Lower lobe of right lung (tissue), 2 donors: ENCODE measurements around the gene DRAP1. TPM values are rescaled to one million over a fixed set of nuclear protein-coding genes. Genes with fewer than 3 reads are reported as not detected.

ENCODE experiments used
- ATAC-seq, 2 donors: fragments of 200-7000 bp; cut with Tn5 transposase; one replicate each; pipeline ENCODE4 v1.9.1; 2020 to 2022; ENCODE audit warnings: mild to moderate bottlenecking in 2 of 2, moderate library complexity in 2 of 2
- DNase-seq: peaks from one replicate; pipeline ENCODE4 v3.0.0-alpha.2; 2020
- H3K27ac ChIP-seq: fragments of 200-600 bp; one replicate; pipeline ENCODE4 v1.8.0; 2022
- H3K27me3 ChIP-seq: fragments of 200-600 bp; one replicate; pipeline ENCODE4 v1.8.0; 2022; ENCODE audit warnings: low read depth
- H3K36me3 ChIP-seq: fragments of 200-600 bp; one replicate; pipeline ENCODE4 v1.8.0; 2022; ENCODE audit warnings: mild to moderate bottlenecking
- H3K4me1 ChIP-seq: fragments of 200-600 bp; one replicate; pipeline ENCODE4 v1.8.0; 2022
- H3K4me3 ChIP-seq: fragments of 200-600 bp; one replicate; pipeline ENCODE4 v1.8.0; 2022; ENCODE audit warnings: mild to moderate bottlenecking
- H3K9me3 ChIP-seq: fragments of 200-600 bp; one replicate; pipeline ENCODE4 v1.8.0; 2022
- intact Hi-C: fragments of 100-400 bp; cut with DNase I; formaldehyde crosslinking; loops from one replicate; pipeline ENCODE4 v1.11.0; 2022
- total RNA-seq: library from RNA; stranded (reverse); fragmentation: NEBNext Ultra II Directional; extraction: Animal tissue kit (Norgen Biotek cat#: 25700); gene quantifications from one replicate; pipeline ENCODE4 v1.2.1, GENCODE V29; 2021
- TF ChIP-seq, protein P1 (sequence below): fragments of 200-600 bp; IDR thresholded peaks from one replicate; pipeline ENCODE4 v1.8.0; 2022; ENCODE audit warnings: antibody characterized with exemption, mild to moderate bottlenecking
- donor health status: DM: no; HTN: yes; CAD: no; lungs with severe emphysema.

The DRAP1 gene
- total RNA-seq, 1 donor from 2014 or later, result 63.3 TPM

DNA sequence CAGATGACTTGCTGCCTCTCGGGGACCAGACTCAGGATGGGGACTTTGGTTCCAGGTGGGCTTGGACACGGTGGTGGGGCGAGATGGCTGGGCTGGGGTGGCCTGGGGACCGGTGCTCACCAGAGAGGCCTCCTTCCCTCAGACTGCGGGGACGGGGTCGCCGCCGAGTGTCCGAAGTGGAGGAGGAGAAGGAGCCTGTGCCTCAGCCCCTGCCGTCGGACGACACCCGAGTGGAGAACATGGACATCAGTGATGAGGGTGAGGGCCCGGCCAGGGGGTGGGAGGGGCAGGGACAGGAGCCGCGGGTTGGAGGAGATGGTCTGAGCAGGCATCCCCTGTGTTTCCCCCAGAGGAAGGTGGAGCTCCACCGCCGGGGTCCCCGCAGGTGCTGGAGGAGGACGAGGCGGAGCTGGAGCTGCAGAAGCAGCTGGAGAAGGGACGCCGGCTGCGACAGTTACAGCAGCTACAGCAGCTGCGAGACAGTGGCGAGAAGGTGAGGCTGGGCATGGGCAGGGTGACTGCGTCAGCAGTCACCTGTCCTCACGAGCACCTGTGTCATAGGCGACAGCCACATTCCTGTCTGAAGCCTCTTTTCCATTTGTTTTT is 48.2 kb downstream of the DRAP1 start:
- H3K9me3 ChIP-seq, result no peaks in the 10 kb centered on the region
- no peaks in the 10 kb centered on the region for H3K27me3 ChIP-seq
- H3K36me3 ChIP-seq, result peaks cover 81% of the 10 kb centered on the region
- H3K4me1 ChIP-seq, result peaks cover 45% of the 10 kb centered on the region
- ATAC-seq, result no peak
- H3K27ac ChIP-seq, result no peak overlapping the region
- TF ChIP-seq, protein P1, sequence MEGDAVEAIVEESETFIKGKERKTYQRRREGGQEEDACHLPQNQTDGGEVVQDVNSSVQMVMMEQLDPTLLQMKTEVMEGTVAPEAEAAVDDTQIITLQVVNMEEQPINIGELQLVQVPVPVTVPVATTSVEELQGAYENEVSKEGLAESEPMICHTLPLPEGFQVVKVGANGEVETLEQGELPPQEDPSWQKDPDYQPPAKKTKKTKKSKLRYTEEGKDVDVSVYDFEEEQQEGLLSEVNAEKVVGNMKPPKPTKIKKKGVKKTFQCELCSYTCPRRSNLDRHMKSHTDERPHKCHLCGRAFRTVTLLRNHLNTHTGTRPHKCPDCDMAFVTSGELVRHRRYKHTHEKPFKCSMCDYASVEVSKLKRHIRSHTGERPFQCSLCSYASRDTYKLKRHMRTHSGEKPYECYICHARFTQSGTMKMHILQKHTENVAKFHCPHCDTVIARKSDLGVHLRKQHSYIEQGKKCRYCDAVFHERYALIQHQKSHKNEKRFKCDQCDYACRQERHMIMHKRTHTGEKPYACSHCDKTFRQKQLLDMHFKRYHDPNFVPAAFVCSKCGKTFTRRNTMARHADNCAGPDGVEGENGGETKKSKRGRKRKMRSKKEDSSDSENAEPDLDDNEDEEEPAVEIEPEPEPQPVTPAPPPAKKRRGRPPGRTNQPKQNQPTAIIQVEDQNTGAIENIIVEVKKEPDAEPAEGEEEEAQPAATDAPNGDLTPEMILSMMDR, result no peak
- intact Hi-C loops, result no loop called here
- no peak overlapping the region for H3K4me3 ChIP-seq
- no peak for DNase-seq

DNA sequence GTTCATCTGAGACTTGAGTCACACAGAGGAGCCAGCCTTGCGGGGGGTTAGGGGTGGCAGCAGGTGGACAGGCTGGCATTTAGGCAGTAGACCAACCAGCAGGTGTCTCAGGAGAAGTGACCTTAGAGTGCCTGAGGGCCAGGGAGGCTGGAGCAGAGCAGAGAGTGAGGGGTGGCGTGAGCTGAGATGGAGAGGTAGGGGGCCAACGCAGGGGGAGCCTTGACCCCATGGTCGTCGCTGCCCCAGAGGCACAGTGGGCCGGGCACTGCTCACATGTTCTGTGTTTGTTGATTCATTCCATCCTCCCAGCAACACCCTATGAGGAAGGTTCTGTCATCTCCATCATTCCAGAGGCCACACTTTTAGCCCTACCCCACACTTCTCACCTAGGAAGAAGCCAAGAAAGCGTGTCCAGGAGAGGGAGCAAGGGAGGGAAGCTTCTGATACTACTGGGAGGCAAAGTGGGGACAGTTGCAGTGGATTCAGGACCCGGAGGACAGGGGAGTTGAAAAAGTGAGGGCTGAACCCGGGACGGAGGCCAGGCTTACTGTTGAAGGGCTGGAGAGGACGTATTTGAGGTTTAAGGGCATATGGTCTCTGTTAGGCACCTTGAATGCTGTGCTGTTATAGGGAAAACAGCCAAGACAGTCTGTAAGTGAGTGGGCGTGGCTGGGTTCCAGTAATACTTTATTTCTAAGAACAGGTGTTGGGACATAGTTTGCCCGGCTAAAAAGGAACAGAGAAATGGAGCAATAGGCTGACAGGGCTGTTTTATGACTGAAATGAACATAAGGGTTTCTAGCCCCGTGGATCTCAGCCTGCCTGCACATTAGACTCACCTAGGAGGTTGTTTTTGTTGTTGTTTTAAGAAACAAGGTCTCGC is 49.6 kb downstream of the DRAP1 start:
- H3K27ac ChIP-seq, result peak overlapping the region; percentile 73
- ATAC-seq (peak; percentile 84 to 90), DNase-seq (peak; percentile 66)
- no peaks in the 10 kb centered on the region for H3K9me3 ChIP-seq
- H3K4me1 ChIP-seq, result peaks cover 31% of the 10 kb centered on the region
- H3K27me3 ChIP-seq, result no peaks in the 10 kb centered on the region
- H3K36me3 ChIP-seq, result peaks cover 86% of the 10 kb centered on the region
- no peak overlapping the region for H3K4me3 ChIP-seq
- TF ChIP-seq, protein P1, result peak; percentile 11
- intact Hi-C loops, result no loop called here

Other genes starting within 250 kb of the DRAP1 start
- gene KAT5, start 207.2 kb upstream of the DRAP1 start, total RNA-seq, result 82.6 TPM
- 44.4 TPM for gene RNASEH2C, start 198.6 kb upstream of the DRAP1 start, total RNA-seq
- 46.3 TPM for gene AP5B1, start 138.4 kb upstream of the DRAP1 start, total RNA-seq
- gene OVOL1, start 132.4 kb upstream of the DRAP1 start, total RNA-seq, result 0.89 TPM
- gene SNX32, start 85.5 kb upstream of the DRAP1 start, total RNA-seq, result 0.47 TPM
- 647 TPM for gene CFL1, start 61.2 kb upstream of the DRAP1 start, total RNA-seq
- 52.8 TPM for gene MUS81, start 59.0 kb upstream of the DRAP1 start, total RNA-seq
- gene EFEMP2, start 46.6 kb upstream of the DRAP1 start, total RNA-seq, result 53.9 TPM
- gene CTSW, start 39.6 kb upstream of the DRAP1 start, total RNA-seq, result 20.6 TPM
- gene FIBP, start 31.0 kb upstream of the DRAP1 start, total RNA-seq, result 44.0 TPM
- gene CCDC85B, start 28.8 kb upstream of the DRAP1 start, total RNA-seq, result 28.6 TPM
- gene FOSL1, start 19.0 kb upstream of the DRAP1 start, total RNA-seq, result 2.2 TPM
- gene C11orf68, start 364 bp upstream of the DRAP1 start, total RNA-seq, result 36.5 TPM
- not detected for gene TSGA10IP, start 26.1 kb downstream of the DRAP1 start, total RNA-seq
- 51.0 TPM for gene SART1, start 42.3 kb downstream of the DRAP1 start, total RNA-seq
- gene EIF1AD, start 82.7 kb downstream of the DRAP1 start, total RNA-seq, result 29.0 TPM
- 156 TPM for gene BANF1, start 83.1 kb downstream of the DRAP1 start, total RNA-seq
- gene CST6, start 92.6 kb downstream of the DRAP1 start, total RNA-seq, result 11.0 TPM
- gene CATSPER1, start 107.1 kb downstream of the DRAP1 start, total RNA-seq, result 3.6 TPM
- gene GAL3ST3, start 129.7 kb downstream of the DRAP1 start, total RNA-seq, result not detected
- 145 TPM for gene SF3B2, start 132.9 kb downstream of the DRAP1 start, total RNA-seq
- 50.8 TPM for gene PACS1, start 150.8 kb downstream of the DRAP1 start, total RNA-seq